Measurements from ENCODE around the gene MAVS. TPM values are rescaled to one million over a fixed set of nuclear protein-coding genes. Genes with fewer than 3 reads are reported as not detected.

The MAVS gene
- total and polyA plus RNA-seq, 10 donors, result 4.1 to 45.0 (median 35.3) TPM

GRCh38 chr20:3801299-3801698 is 45.3 kb upstream of the MAVS start:
- Histone ChIP-seq H3K9me3 (no peaks in the 10 kb centered on the region), H3K27ac (peak overlapping the region; percentile 31 to 99 (median 53)), H3K4me3 (no peak overlapping the region), H3K4me1 (peaks cover 36 to 100% (median 83%) of the 10 kb centered on the region in 6 donors), H3K36me3 (peaks cover 0 to 81% (median 56%) of the 10 kb centered on the region in 6 donors), H3K27me3 (replicated peaks in 1 of 7) (no peaks in the 10 kb centered on the region)
- no peak for TF ChIP-seq POLR2AphosphoS5 (IDR thresholded peaks at IDR 0.05)
- TF ChIP-seq POLR2A (IDR thresholded peaks at IDR 0.05), result no peak
- no peak for TF ChIP-seq CTCF (IDR thresholded peaks at IDR 0.05 in 8 of 11, conservative IDR thresholded peaks at IDR 0.05 in 3 of 11)
- intact Hi-C loops (cut with DNase I; ENCODE audit: low total_unique reads), result no loop called here
- peak; percentile 67 for DNase-seq
- WGBS, 5 donors, result 86 to 94% (median 90%) methylated on average over 4 of the region's 4 CpGs

- DNase-seq, result peak; percentile 81
- Histone ChIP-seq H3K4me3 (peak overlapping the region in 1 of 8 donors; percentile 5), H3K27ac (peak overlapping the region; percentile 14 to 99 (median 53)), H3K36me3 (peaks cover 0 to 82% (median 56%) of the 10 kb centered on the region in 6 donors), H3K9me3 (no peaks in the 10 kb centered on the region), H3K4me1 (peaks cover 33 to 100% (median 81%) of the 10 kb centered on the region in 6 donors), H3K27me3 (replicated peaks in 1 of 7) (no peaks in the 10 kb centered on the region)
- WGBS, 5 donors, result 84 to 97% (median 89%) methylated on average over 7 to 13 of the region's 13 CpGs
- no peak for TF ChIP-seq POLR2A (IDR thresholded peaks at IDR 0.05)
- TF ChIP-seq POLR2AphosphoS5 (IDR thresholded peaks at IDR 0.05), result peak; percentile 44 to 76 (median 65)
- TF ChIP-seq CTCF (IDR thresholded peaks at IDR 0.05 in 8 of 11, conservative IDR thresholded peaks at IDR 0.05 in 3 of 11), result no peak
- intact Hi-C loops (cut with DNase I; ENCODE audit: low total_unique reads), result no loop called here
Measured at GRCh38 chr20:3801846-3802245, 44.8 kb upstream of the MAVS start.

- peaks cover 31 to 100% (median 81%) of the 10 kb centered on the region in 6 donors for H3K4me1 ChIP-seq
- WGBS, 5 donors, result 66 to 81% (median 74%) methylated on average over 11 of the region's 11 CpGs
- H3K36me3 ChIP-seq, result peaks cover 0 to 82% (median 56%) of the 10 kb centered on the region in 6 donors
- H3K27ac ChIP-seq, result peak overlapping the region; percentile 14 to 99 (median 53)
- no peak for DNase-seq
- TF ChIP-seq POLR2AphosphoS5 (IDR thresholded peaks at IDR 0.05), result no peak
- no peak for TF ChIP-seq POLR2A (IDR thresholded peaks at IDR 0.05)
- intact Hi-C loops (cut with DNase I; ENCODE audit: low total_unique reads), result no loop called here
- no peaks in the 10 kb centered on the region for H3K27me3 ChIP-seq (replicated peaks in 1 of 7)
- no peak overlapping the region for H3K4me3 ChIP-seq
- no peaks in the 10 kb centered on the region for H3K9me3 ChIP-seq
Measured at GRCh38 chr20:3802524-3803239, 44.0 kb upstream of the MAVS start.

GRCh38 chr20:3803289-3803688 is 43.3 kb upstream of the MAVS start:
- H3K36me3 ChIP-seq, result peaks cover 0 to 81% (median 56%) of the 10 kb centered on the region in 6 donors
- peaks cover 30 to 100% (median 81%) of the 10 kb centered on the region in 6 donors for H3K4me1 ChIP-seq
- no peaks in the 10 kb centered on the region for H3K27me3 ChIP-seq (replicated peaks in 1 of 7)
- H3K9me3 ChIP-seq, result no peaks in the 10 kb centered on the region
- no peak for TF ChIP-seq POLR2A (IDR thresholded peaks at IDR 0.05)
- TF ChIP-seq POLR2AphosphoS5 (IDR thresholded peaks at IDR 0.05), result peak in 1 of 3 donors; percentile 21
- DNase-seq, result peak; percentile 65
- 76 to 98% (median 91%) methylated on average over 4 to 14 of the region's 14 CpGs for WGBS, 5 donors
- peak overlapping the region in 3 of 8 donors; percentile 4 to 99 (median 96) for H3K27ac ChIP-seq
- no peak overlapping the region for H3K4me3 ChIP-seq
- intact Hi-C loops (cut with DNase I; ENCODE audit: low total_unique reads), result no loop called here

- peak; percentile 62 for DNase-seq
- no peaks in the 10 kb centered on the region for H3K27me3 ChIP-seq (replicated peaks in 1 of 7)
- WGBS, 5 donors, result 81 to 94% (median 93%) methylated on average over 6 of the region's 6 CpGs
- no peak overlapping the region for H3K4me3 ChIP-seq
- intact Hi-C loops (cut with DNase I; ENCODE audit: low total_unique reads), result no loop called here
- H3K27ac ChIP-seq, result peak overlapping the region in 3 of 8 donors; percentile 4 to 99 (median 96)
- no peaks in the 10 kb centered on the region for H3K9me3 ChIP-seq
- TF ChIP-seq POLR2A (IDR thresholded peaks at IDR 0.05), result no peak
- no peak for TF ChIP-seq CTCF (IDR thresholded peaks at IDR 0.05 in 8 of 11, conservative IDR thresholded peaks at IDR 0.05 in 3 of 11)
- no peak for TF ChIP-seq POLR2AphosphoS5 (IDR thresholded peaks at IDR 0.05)
- H3K4me1 ChIP-seq, result peaks cover 25 to 100% (median 78%) of the 10 kb centered on the region in 6 donors
- peaks cover 0 to 76% (median 56%) of the 10 kb centered on the region in 6 donors for H3K36me3 ChIP-seq
Measured at GRCh38 chr20:3803854-3804253, 42.8 kb upstream of the MAVS start.
